ENCODE data around the gene SFTPA1. TPM values are rescaled to one million over a fixed set of nuclear protein-coding genes. Genes with fewer than 3 reads are reported as not detected.
"Not testable (repeated sequence)": the region's sequence is repeated elsewhere in the genome, so short reads cannot be mapped to it uniquely, and the experiment has no call there.

SFTPA1 gene
- total and polyA plus RNA-seq, 2 of the 13 experiments (the other 11 are each of a cell fraction or from before 2014, with no cell fraction given) = not detected

DNA sequence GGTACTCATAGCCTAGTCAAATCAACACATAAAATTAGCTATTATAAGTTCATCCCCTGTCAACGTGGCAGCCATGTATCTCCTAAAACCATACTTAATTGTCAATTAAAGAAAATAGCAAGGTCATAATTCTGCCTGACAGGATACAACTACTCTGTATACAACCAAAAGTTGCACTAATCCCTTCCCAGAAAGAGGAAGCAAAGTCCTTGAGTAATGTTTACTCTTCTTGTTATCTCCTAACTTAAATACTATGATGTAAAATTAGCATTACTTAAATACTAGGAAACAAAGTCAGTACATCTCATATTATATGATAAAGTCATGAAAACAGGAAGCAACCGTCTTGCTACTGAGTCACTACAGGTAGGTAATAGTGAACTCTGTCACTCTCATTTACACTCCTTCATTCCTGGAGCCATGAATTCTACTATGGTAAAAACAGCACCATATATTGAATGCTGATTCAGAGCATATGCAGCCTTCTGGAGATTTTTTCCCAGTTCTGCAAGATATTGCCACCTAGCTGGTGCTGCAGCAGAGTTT is 26.0 kb downstream of the SFTPA1 start:
- 0% methylated on average over 2 of the region's 2 CpGs for WGBS (ENCODE audit: low lambda C conversion rate)
- H3K27ac ChIP-seq (ENCODE audit: extremely low read length, insufficient read depth, low read length); BruUV-seq (replicated peaks); H2AFZ ChIP-seq (ENCODE audit: low read length); H3K79me2 ChIP-seq (ENCODE audit: insufficient read depth, low read length); H3K9me3 ChIP-seq (ENCODE audit: low read length); H4K20me1 ChIP-seq (ENCODE audit: insufficient read depth, low read length); ATAC-seq; intact Hi-C loops (cut with micrococcal nuclease; ENCODE audit: unreplicated experiment); H3K27me3 ChIP-seq (ENCODE audit: control insufficient read depth in 1 of 2, insufficient read depth in 2 of 2, low read length in 2 of 2); H3K4me2 ChIP-seq (ENCODE audit: low read depth, low read length); H3K4me3 ChIP-seq (replicated peaks in 1 of 3; ENCODE audit: insufficient read depth in 1 of 3, low read depth in 2 of 3, low read length in 3 of 3); CTCF ChIA-PET (ENCODE audit: low intra/inter-chr PET ratio, low total read pairs); DNase-seq (ENCODE audit: low spot score); H3K9ac ChIP-seq (ENCODE audit: insufficient read depth, low read depth, low read length); in situ Hi-C loops (cut with HindIII; ENCODE audit: extremely low pct_ligation_motif_present, low pct_unique_long_range_greater_than_20kb); FAIRE-seq; POLR2A ChIA-PET; H3K36me3 ChIP-seq (replicated peaks in 1 of 2; ENCODE audit: control insufficient read depth in 1 of 2, insufficient read depth in 2 of 2, low read length in 2 of 2): not testable (repeated sequence)
- peaks cover 12% of the 10 kb centered on the region for H3K4me1 ChIP-seq (ENCODE audit: insufficient read depth, low read length)
- TF ChIP-seq, protein P1, sequence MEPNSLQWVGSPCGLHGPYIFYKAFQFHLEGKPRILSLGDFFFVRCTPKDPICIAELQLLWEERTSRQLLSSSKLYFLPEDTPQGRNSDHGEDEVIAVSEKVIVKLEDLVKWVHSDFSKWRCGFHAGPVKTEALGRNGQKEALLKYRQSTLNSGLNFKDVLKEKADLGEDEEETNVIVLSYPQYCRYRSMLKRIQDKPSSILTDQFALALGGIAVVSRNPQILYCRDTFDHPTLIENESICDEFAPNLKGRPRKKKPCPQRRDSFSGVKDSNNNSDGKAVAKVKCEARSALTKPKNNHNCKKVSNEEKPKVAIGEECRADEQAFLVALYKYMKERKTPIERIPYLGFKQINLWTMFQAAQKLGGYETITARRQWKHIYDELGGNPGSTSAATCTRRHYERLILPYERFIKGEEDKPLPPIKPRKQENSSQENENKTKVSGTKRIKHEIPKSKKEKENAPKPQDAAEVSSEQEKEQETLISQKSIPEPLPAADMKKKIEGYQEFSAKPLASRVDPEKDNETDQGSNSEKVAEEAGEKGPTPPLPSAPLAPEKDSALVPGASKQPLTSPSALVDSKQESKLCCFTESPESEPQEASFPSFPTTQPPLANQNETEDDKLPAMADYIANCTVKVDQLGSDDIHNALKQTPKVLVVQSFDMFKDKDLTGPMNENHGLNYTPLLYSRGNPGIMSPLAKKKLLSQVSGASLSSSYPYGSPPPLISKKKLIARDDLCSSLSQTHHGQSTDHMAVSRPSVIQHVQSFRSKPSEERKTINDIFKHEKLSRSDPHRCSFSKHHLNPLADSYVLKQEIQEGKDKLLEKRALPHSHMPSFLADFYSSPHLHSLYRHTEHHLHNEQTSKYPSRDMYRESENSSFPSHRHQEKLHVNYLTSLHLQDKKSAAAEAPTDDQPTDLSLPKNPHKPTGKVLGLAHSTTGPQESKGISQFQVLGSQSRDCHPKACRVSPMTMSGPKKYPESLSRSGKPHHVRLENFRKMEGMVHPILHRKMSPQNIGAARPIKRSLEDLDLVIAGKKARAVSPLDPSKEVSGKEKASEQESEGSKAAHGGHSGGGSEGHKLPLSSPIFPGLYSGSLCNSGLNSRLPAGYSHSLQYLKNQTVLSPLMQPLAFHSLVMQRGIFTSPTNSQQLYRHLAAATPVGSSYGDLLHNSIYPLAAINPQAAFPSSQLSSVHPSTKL (CRISPR knock-in tag; IDR thresholded peaks at IDR 0.05) = 0 out of 2 replicates have a peak, but pooled peaks have one; percentile 17
- 0 out of 2 replicates have a peak, but pooled peaks have one; percentile 40 for TF ChIP-seq NCOA2 (CRISPR knock-in tag; IDR thresholded peaks at IDR 0.05)

DNA sequence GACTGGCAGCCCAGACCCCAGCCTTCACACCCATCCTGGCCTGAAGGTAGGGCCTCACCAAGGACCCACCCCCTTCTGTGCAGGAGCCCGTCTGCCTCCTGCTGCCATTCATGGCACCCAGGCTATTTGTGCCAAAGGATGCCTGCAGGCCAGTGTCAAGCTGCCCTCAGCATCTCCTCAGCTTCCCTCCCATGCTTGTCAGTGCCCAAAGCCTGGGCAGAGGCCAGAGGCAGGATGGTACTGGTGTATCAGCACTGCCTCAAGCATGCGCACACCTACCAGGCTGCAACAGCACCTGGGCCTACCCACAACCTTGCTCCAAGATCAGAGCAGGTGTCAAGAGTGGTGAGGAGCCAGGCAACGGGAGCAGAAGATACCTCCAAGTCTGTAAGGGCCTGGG is 27.6 kb downstream of the SFTPA1 start:
- Histone ChIP-seq H3K9ac (ENCODE audit: insufficient read depth, low read depth, low read length) (no peak overlapping the region), H3K27me3 (ENCODE audit: control insufficient read depth in 1 of 2, insufficient read depth in 2 of 2, low read length in 2 of 2) (no peaks in the 10 kb centered on the region), H3K27ac (ENCODE audit: extremely low read length, insufficient read depth, low read length) (no peak overlapping the region), H3K36me3 (replicated peaks in 1 of 2; ENCODE audit: control insufficient read depth in 1 of 2, insufficient read depth in 2 of 2, low read length in 2 of 2) (no peaks in the 10 kb centered on the region), H3K79me2 (ENCODE audit: insufficient read depth, low read length) (no peaks in the 10 kb centered on the region), H2AFZ (ENCODE audit: low read length) (no peak overlapping the region), H3K4me3 (replicated peaks in 1 of 3; ENCODE audit: insufficient read depth in 1 of 3, low read depth in 2 of 3, low read length in 3 of 3) (no peak overlapping the region), H3K4me2 (ENCODE audit: low read depth, low read length) (no peak overlapping the region), H3K9me3 (ENCODE audit: low read length) (no peaks in the 10 kb centered on the region), H4K20me1 (ENCODE audit: insufficient read depth, low read length) (no peaks in the 10 kb centered on the region), H3K4me1 (ENCODE audit: insufficient read depth, low read length) (peaks cover 12% of the 10 kb centered on the region)
- ChIA-PET POLR2A (no interaction called here), CTCF (ENCODE audit: low intra/inter-chr PET ratio, low total read pairs) (no interaction called here)
- no CpG with 5 or more reads among the region's 3 CpGs for WGBS (ENCODE audit: low lambda C conversion rate)
- in situ Hi-C loops (cut with HindIII; ENCODE audit: extremely low pct_ligation_motif_present, low pct_unique_long_range_greater_than_20kb) = no loop called here
- DNase-seq (ENCODE audit: low spot score) (no peak), FAIRE-seq (no peak), ATAC-seq (no peak)
- intact Hi-C loops (cut with micrococcal nuclease; ENCODE audit: unreplicated experiment) = no loop called here
- no TSS peak for BruUV-seq (replicated peaks)
- TF ChIP-seq, protein P2, sequence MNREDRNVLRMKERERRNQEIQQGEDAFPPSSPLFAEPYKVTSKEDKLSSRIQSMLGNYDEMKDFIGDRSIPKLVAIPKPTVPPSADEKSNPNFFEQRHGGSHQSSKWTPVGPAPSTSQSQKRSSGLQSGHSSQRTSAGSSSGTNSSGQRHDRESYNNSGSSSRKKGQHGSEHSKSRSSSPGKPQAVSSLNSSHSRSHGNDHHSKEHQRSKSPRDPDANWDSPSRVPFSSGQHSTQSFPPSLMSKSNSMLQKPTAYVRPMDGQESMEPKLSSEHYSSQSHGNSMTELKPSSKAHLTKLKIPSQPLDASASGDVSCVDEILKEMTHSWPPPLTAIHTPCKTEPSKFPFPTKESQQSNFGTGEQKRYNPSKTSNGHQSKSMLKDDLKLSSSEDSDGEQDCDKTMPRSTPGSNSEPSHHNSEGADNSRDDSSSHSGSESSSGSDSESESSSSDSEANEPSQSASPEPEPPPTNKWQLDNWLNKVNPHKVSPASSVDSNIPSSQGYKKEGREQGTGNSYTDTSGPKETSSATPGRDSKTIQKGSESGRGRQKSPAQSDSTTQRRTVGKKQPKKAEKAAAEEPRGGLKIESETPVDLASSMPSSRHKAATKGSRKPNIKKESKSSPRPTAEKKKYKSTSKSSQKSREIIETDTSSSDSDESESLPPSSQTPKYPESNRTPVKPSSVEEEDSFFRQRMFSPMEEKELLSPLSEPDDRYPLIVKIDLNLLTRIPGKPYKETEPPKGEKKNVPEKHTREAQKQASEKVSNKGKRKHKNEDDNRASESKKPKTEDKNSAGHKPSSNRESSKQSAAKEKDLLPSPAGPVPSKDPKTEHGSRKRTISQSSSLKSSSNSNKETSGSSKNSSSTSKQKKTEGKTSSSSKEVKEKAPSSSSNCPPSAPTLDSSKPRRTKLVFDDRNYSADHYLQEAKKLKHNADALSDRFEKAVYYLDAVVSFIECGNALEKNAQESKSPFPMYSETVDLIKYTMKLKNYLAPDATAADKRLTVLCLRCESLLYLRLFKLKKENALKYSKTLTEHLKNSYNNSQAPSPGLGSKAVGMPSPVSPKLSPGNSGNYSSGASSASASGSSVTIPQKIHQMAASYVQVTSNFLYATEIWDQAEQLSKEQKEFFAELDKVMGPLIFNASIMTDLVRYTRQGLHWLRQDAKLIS (CRISPR knock-in tag; IDR thresholded peaks at IDR 0.05) = no peak
- TF ChIP-seq, protein P3, sequence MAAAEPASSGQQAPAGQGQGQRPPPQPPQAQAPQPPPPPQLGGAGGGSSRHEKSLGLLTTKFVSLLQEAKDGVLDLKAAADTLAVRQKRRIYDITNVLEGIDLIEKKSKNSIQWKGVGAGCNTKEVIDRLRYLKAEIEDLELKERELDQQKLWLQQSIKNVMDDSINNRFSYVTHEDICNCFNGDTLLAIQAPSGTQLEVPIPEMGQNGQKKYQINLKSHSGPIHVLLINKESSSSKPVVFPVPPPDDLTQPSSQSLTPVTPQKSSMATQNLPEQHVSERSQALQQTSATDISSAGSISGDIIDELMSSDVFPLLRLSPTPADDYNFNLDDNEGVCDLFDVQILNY (CRISPR knock-in tag; conservative IDR thresholded peaks at IDR 0.05) = no peak
- TF ChIP-seq ZNF34 (CRISPR knock-in tag; IDR thresholded peaks at IDR 0.05; ENCODE audit: borderline replicate concordance) = no peak
- TF ChIP-seq GATAD1 (CRISPR knock-in tag; IDR thresholded peaks at IDR 0.05) = no peak
